HFFc6 (cell line): ENCODE measurements around the gene RHOB. TPM values are rescaled to one million over a fixed set of nuclear protein-coding genes. Genes with fewer than 3 reads are reported as not detected.

Source experiments
- DNase-seq: peaks from one replicate; pipeline ENCODE4 v3.0.0-alpha.2; 2018
- H3K27ac Mint-ChIP-seq: 2 replicates; pipeline ENCODE4 v1.8.0; 2020; ENCODE audit warnings: mild to moderate bottlenecking, mixed read lengths
- H3K27me3 Mint-ChIP-seq: 2 replicates; pipeline ENCODE4 v1.8.0; 2021; ENCODE audit warnings: mild to moderate bottlenecking, moderate library complexity, mixed read lengths; ENCODE audit not compliant: insufficient read depth
- H3K36me3 Mint-ChIP-seq: 2 replicates; pipeline ENCODE4 v1.8.0; 2021; ENCODE audit warnings: low read depth, mixed read lengths
- H3K4me1 Mint-ChIP-seq: 2 replicates; pipeline ENCODE4 v1.8.0; 2020; ENCODE audit warnings: low read depth, mixed read lengths
- H3K4me3 Mint-ChIP-seq: 2 replicates; pipeline ENCODE4 v1.8.0; 2020; ENCODE audit warnings: mild to moderate bottlenecking, moderate library complexity, mixed read lengths
- H3K9me3 Mint-ChIP-seq: 2 replicates; pipeline ENCODE4 v1.8.0; 2020; ENCODE audit warnings: mild to moderate bottlenecking, mixed read lengths
- CTCF ChIP-seq: fragments of 200-600 bp; sonication (generic); IDR thresholded peaks from 2 replicates; pipeline ENCODE4 v1.5.0; 2021; ENCODE audit warnings: antibody characterized with exemption, mild to moderate bottlenecking
- total RNA-seq, 6 experiments: library from RNA; stranded (reverse); fragmentation: NEBNext Ultra II Directional; extraction: Animal tissue kit (Norgen Biotek cat#: 25700); gene quantifications; 2 replicates in 1 of 6; 3 replicates in 5 of 6; pipeline ENCODE4 v1.2.3, GENCODE V29; 2021

RHOB gene
- total RNA-seq, 6 experiments from 2014 or later, result 128 to 146 (median 133) TPM

- peaks cover 17% of the 10 kb centered on the region for H3K27me3 Mint-ChIP-seq
- H3K4me3 Mint-ChIP-seq, result no peak overlapping the region
- no peak for DNase-seq
- no peak overlapping the region for H3K27ac Mint-ChIP-seq
- peaks cover 11% of the 10 kb centered on the region; the same call in 1 of the 2 replicates for H3K4me1 Mint-ChIP-seq
- no peaks in the 10 kb centered on the region for H3K9me3 Mint-ChIP-seq
- TF ChIP-seq CTCF, result no peak
- no peaks in the 10 kb centered on the region for H3K36me3 Mint-ChIP-seq
These were observed 36.5 kb downstream of the RHOB start for GRCh38 chr2:20483194-20483895.

GRCh38 chr2:20484034-20484617, 37.3 kb downstream of the RHOB start:
- Mint-ChIP-seq H3K4me1 (peaks cover 16% of the 10 kb centered on the region), H3K27me3 (peaks cover 16% of the 10 kb centered on the region), H3K27ac (no peak overlapping the region), H3K36me3 (no peaks in the 10 kb centered on the region), H3K9me3 (no peaks in the 10 kb centered on the region), H3K4me3 (no peak overlapping the region)
- TF ChIP-seq CTCF, result no peak
- DNase-seq, result no peak

GRCh38 chr2:20484810-20485611, 38.1 kb downstream of the RHOB start:
- Mint-ChIP-seq H3K36me3 (no peaks in the 10 kb centered on the region), H3K27ac (no peak overlapping the region), H3K4me3 (no peak overlapping the region), H3K27me3 (peaks cover 10% of the 10 kb centered on the region), H3K4me1 (peaks cover 16% of the 10 kb centered on the region), H3K9me3 (no peaks in the 10 kb centered on the region)
- no peak for TF ChIP-seq CTCF
- DNase-seq, result no peak

GRCh38 chr2:20485612-20486388, 38.9 kb downstream of the RHOB start:
- Mint-ChIP-seq H3K27me3 (peaks cover 13% of the 10 kb centered on the region), H3K27ac (no peak overlapping the region), H3K9me3 (no peaks in the 10 kb centered on the region), H3K4me3 (no peak overlapping the region), H3K36me3 (no peaks in the 10 kb centered on the region), H3K4me1 (peaks cover 16% of the 10 kb centered on the region)
- no peak for TF ChIP-seq CTCF
- DNase-seq, result no peak

GRCh38 chr2:20486571-20486970, 39.7 kb downstream of the RHOB start:
- no peak for DNase-seq
- Mint-ChIP-seq H3K27ac (no peak overlapping the region), H3K4me3 (no peak overlapping the region), H3K4me1 (peaks cover 17% of the 10 kb centered on the region), H3K36me3 (no peaks in the 10 kb centered on the region), H3K27me3 (peaks cover 13% of the 10 kb centered on the region), H3K9me3 (no peaks in the 10 kb centered on the region)
- TF ChIP-seq CTCF, result no peak
